Stimulated activated CD8-positive, alpha-beta memory T cell treated with anti-CD3 and anti-CD28 coated beads, Interleukin-12 subunit alpha, Interleukin-12 subunit beta, amount 100 ng/mL, for 24 hours (primary cell): ENCODE data around the gene ADGRG3.

ENCODE experiments used
- DNase-seq: peaks from one replicate; pipeline ENCODE4 v3.0.0-alpha.2; 2020; ENCODE audit errors: extremely low read depth

Gene ADGRG3

DNA sequence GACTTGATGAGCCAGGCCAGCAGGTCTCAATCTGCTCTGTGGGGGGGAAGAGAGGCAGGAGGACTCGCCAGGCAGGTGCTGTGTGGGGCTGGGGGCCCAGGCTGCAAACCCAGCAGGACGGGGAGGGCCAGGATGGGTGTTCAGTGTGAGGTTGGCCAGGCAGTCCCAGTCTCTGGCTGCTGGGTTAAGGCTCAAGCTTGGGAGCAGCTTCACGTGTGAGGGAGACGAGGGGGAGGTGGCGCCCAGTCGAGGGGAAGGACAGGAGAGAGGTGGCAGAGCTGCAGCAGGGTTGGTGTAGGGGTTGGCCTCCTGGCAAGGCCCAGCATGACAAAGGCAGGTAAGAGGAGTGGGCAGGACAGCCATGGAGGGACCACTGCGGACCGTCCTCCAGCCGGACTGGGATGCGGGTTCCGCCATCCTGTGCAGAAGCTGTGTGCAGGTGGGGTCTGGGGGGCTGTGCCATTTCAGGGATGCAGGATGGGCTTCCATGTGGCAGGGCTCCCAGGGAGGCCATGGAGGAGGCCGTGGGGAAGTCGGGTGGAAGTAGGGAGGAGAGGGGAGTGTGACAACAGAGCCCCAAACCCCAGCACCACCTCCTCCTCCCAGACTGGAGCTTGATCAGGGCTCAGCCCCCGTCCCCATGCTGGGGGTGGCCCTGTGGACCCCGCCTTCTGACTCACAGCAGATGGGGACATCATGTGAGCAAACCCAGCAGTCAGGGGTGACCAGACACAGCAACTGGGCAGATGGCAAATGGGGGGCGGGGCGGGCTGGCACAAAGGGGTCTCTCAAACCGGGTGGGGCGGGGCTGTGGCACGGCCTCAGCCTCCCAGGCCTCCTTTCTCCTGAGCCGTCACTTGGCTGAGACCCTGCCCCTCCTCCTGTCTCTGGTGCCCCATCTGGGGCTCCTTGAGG lies 36.9 kb upstream of the ADGRG3 start:
- no peak for DNase-seq

DNA sequence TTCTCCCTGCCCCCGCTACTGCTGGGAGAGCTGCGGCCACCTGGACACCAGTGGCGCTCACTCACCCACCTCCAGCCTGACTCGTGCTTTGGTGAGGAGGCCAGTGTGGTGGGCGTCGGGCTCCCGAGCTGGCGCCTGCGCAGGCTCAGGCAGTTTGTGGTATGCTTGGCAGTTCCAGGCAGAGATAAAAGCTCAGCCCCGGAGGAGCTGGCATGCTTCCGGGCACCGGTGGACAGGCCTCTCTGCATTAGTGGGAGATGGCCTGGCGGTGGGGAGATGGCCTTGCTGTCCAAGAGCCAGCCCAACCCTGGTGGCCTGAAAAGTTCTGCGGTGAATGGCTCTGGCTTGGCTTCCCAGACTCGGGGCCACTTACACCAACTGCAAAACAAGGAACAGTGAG lies 35.5 kb upstream of the ADGRG3 start:
- DNase-seq, result no peak

DNA sequence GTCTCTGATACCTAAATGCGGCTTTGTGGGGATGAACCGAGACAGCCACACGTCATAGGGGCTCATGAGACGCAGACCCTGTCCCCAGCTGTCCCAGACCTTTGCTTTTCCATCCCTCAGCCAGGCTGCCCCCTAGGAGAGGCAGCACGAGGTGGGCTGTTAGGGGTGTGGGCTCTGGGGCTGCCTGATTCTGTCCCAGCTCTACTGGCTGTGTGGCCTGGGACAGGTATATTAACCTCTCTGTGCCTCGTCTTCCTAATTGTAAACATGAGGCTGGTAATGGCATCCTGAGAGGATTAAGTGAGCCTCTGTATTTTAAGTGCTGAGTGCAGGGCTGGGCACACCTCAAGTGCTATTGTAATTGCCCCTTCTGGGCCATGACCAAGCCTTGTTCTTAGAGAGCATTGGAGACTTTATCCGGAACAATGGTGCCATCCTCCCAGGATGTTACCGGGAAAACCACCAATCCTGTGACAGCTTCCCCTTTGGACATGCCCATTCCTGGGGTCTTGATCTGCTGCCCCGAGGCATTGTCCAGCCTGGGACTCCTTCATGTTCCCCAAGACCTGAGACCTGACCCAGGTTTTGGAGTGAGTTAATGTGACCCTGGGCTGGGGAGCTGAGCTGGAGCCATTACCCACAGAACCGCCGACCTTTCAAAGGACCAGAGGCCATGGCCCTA lies 34.6 kb upstream of the ADGRG3 start:
- no peak for DNase-seq

DNA sequence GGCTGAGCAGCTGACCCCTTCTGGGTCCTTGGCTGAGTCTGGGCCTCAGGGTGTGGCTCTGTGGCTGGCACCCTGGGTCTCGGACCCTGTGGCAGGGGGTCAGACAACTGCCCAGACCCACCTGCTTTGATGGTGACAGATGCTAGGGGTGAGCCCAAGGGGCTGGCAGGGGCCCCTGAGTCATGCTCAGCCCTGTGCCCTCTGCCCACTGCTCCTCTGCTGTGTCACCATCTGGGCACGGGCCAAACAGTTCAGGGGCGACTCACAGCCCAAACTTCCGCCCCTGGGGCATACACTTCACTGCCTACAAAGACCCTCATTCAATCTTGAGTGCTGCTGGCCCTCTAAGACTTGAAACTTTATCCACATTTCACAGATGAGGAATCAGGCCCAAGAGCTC lies 33.9 kb upstream of the ADGRG3 start:
- no peak for DNase-seq

DNA sequence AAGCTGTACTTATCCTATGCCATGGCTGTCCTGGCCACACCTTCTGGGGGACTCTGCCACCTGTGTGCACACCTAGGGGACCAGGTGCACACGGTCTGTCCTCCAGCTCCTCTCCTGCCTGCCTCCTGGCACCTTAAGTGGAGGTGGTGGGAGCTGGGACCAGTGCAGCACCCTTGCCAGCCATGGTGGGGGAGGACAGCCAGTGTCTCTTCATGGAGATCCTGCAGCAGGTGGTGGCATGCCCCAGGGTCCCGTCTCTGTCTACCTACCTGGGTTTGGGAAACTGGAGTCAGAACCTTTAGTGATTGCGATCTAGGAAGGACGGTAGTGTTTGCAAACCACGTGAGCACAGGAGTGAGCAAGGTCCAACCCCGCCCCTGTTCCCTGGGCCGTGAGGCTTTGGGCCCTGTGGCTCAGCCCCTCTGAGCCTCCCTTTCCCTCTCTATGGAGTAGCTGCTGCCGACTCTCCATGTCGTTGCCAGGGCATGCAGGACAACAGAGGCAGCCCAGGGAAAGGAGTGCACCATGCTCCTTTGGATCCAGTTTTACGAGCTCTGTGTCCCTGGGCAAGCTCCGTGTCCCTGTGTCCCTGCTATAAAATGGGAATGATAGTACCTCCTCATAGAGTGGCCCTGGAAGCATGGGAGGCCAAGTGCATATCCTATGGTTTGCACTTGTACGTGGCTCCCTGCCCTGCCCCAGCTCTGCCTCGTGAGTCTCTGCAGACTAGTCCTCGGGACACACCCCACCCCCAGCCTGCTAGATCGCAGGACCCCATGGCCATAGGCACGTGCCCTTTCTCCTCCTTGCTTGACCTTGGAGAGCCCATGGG lies 32.6 kb upstream of the ADGRG3 start:
- DNase-seq, result no peak

DNA sequence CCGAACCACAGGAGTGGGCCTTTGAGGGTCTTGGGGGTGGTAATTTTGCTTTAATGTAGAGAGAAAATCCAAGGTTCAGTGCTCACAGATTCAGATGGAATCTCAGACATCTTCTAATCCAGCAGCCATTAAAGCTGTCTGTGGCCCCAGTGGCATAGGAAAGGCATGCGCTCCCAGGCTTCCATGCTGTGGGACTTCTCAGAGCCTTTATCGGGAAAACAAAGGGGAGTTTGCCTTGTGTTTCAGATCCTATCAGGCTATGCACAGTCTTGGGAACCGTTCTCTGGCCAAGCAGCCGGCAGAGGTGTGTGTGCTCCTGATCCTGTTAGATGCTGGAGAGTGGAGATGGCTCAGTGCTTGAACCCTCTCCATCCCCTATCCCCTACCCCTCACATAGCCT lies 31.9 kb upstream of the ADGRG3 start:
- DNase-seq, result no peak

DNA sequence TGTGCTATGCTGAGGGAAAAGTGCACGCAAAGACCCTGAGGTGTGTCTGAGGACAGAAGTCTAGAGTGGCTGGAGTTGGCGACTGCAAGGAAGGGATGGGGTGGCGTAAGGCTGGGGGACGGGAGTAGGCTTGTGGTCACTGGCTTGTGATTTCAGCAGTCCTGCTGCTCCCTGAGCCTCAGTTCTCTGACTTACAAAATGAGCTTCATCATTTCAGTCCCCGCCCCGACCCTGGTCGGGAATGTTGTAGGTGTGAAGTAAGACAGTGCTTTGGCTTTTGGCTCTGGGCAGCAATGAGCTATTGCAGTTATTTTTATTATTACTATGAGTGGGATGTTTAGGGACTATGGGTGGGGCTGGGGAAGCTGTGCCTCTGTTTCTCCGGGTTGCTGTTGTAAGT lies 31.1 kb upstream of the ADGRG3 start:
- no peak for DNase-seq

DNA sequence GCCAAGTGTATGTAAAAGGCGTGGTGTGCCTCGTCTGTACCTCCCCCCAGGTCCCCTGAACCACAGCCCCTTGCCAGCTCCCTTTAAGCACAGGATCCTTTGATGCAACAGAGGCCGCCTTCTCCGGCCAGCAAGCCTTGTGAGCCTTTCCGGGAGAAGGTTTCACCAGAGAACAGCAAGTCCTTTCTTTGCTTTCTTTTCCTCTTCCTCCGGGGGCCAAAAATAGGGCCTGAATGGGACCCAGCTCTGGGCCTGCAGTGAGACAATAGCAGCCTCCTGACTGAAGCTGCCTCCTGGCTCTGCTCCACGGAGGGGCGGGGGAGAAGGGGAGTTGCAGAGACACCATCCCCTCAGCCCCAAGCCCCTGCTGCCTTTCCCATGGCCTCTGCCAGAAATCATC lies 30.7 kb upstream of the ADGRG3 start:
- no peak for DNase-seq

DNA sequence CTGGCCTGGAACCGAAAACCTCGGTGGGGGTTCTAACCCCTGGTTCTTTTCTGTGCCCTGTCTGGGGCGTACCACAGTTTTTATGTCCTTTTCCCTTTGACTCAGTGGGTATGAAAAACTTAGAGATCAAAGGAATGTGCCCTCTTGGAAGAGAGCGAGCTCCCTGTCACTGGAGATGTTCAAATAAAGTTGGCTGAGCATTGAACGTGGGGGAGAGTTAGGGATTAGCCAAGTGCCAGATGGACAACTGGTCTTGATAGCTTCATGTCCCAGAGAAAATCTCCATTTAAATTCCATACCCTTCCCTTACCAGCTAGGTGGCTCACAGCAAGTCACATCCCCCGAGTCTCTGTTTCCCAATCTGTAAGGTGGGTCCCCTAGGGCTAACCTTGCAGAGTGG lies 30.1 kb upstream of the ADGRG3 start:
- DNase-seq, result no peak

DNA sequence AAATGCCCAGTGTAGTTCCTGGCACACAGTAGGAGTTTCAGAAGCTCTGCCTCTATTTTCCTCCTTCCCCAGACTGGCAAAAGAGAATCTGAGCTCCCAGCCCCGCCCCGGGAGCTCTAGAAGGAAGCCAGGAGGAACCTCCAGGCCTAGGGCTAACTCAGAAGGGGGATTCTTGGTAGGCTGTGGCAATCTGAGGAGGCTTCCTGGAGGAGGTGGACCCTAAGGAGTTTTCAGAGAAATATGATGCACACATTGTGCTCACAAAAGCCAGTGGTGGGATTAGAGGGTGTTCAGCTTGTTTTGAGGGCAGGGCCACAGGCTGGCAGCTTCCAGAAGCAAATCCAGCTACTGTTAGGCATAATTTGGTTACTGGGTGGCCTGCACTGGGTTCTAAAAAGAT lies 29.7 kb upstream of the ADGRG3 start:
- no peak for DNase-seq

DNA sequence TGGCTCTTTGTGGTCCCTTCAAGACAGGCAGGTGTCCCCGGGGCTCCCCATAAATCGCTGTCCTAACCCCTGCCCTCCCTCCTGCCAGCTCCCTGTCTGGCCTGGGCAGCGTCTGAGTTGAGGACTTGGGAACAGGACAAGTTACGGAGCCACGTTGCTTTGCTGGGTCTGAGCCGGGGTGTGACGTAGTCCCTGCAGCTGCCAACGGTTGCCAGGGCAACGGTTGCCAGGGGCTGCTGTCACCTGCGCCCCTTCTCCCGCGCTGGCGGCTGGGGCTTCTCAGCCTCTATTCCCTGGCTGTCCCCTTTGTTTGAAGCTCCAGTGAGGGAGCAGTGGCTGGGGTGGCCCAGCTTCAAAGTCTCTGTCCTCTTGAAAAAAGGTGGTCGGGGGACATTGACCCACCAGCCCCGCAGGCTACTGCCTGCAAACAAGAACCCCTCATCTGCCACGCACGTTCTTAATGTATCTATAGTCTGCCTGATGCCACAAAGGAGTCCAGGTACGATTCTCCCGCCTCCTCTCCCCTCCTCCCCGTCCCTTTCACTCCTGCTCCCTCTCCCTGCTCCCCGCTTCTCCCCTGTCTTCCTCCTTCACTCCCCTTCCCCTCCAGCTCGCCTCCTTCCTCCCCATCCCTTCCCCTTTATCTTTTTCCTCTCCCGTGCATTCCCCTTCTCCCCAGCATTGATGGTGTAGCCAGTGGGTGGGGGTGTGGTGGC lies 28.8 kb upstream of the ADGRG3 start:
- DNase-seq, result no peak

DNA sequence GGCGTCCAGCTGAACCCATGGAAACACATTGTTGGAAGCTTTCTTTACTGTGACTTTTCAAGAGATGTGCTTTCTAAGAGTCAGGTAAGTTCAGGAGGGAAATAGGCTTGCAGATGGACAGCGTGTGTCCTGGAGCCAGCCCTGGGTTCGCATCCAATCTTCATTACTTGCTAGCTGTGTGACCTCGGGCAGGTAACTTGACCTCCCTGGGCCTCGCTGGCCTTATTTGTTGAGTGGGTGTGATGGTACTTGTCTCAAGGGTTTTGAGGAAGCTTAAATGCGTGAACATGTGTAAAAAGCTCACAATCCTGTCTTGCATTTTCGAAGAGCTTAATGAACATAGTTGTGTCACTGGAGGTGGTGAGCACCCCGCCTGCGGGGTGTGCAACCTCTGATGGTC lies 27.9 kb upstream of the ADGRG3 start:
- no peak for DNase-seq

DNA sequence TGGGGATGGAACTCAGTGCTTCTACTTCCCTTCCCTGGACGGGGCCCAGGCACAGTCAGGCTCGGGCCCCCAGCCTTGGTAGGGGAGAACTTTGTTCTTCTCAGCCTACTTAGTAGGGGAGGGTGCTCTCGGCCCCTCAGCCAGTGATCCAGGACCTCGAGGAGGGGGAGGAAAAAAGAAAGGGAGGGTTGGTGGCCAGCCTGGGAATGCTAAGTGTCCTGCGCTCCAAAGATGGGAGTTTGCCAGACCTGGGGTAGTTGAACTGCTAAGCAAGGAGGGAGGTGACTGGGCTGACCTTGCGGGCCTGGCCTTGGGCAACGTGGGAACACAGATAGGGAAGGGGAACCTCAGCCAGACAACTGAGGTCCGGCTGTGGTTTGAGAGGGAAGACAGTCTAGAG lies 27.5 kb upstream of the ADGRG3 start:
- DNase-seq, result no peak

DNA sequence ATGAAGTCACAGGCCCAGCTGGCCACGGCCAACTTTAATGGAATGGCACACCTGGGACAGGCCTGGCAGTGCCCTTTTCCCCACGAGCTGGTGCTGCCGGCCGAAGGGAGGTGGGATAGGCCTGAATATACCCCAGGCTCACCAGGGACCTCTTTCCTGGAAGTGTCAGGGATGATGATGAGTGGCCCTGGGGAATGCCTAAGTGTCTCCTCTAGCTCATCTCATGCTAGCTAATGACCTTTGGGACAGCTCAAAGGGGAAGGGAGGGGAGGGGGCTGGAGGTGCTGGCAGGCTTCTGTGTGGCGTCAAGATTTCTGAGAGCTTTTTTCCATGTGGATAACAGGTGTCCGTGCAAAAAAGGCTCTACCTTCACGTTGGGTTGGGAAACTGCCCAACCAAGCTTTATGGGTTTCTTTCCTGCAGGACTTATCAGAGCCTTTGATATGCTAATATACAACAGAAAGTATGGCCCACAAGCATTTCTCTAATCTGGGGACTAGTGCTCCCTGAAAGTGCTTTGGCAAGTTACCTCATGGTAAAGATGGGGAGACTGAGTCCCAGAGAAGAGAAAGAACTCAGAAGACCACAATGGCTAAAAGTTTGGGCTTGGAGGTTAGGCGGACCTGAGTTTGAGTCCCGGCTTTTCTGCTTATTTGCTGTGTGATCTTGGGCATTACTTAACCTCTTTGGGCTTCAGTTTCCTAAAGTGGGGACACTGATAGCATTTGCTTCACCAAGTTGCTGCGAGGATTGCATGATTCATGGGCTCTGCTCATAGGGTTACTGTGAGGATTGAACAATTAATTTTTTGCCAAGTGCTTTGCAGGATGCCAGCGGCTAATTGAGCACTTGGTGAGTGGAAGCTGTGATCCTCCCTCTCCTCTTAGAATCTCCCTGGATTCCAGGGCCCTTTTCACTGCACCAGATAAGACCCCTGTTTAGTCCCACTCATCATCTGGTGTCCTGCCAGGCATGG lies 25.7 kb upstream of the ADGRG3 start:
- DNase-seq, result no peak

DNA sequence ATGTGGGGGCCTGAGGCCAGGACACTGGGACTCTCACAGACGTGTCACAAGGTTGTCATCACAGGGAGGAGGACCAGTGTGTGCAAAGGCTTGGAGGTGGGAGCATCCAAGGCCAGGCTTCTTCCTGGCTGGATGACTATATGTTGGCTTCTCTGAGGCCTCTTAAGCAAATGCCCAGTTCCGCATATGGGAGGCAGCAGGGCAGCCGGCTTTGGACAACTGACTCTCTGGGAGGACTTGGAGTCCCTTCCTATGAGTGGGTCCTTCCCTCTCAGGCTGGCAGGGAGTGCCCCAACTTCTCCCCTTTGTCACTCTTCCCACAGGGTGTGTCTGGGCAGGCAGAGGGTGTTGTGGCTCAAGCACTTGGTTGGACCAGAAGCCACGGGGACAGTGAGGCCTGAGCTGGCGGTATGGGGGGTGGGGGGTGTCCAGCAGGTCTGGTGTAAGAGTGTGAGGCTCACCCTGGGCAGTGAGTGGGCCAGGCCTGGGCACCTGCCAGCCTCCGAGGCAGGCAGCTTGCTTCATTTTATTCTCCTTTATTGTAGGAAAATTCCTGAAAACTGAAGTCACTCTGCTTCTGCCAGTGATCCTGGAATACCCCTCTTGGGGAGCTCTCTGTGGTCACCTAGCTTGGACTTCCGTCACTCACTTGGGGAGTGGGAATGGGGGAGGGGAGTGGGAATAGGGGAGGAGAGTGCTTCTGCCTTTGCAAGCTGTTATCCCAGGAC lies 24.8 kb upstream of the ADGRG3 start:
- DNase-seq, result no peak

DNA sequence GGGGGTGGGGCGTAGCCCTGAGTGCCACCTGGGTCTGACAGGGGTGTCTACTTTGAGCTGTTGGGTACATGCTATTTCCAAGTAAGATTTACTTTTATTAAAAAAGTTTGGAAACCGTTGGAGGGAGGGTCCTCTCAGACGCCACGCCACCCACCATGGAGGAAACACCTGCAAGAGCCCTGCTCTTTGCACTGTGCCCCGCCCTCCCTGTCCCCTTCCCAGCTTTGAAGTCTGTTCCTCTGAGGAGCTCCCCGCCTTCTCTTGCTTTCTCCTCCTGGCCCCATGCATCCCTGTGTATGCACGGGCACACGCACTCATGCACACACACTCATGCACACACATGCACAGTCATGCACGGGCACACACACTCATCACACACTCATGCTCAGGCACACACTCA lies 24.2 kb upstream of the ADGRG3 start:
- no peak for DNase-seq

DNA sequence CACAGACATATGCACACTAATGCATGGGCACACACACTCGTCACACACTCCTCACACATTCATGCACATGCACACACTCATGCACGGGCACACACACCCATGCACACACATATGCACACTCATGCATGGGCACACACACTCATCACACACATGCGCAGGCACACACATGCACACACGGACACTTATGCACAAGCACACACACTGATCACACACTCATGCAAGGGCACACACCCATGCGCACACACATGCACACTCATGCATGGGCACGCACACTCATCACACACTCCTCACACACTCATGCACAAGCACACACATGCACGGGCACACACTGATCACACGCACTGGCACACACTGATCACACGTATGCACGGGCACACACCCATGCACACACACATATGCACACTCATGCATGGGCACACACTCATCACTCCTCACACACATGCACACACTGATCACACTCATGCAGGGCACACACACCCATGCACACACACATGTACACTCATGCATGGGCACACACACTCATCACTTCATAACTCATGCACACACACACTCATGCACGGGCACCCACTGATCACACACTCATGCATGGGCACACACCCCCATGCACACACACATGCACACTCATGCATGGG lies 23.6 kb upstream of the ADGRG3 start:
- DNase-seq, result no peak

DNA sequence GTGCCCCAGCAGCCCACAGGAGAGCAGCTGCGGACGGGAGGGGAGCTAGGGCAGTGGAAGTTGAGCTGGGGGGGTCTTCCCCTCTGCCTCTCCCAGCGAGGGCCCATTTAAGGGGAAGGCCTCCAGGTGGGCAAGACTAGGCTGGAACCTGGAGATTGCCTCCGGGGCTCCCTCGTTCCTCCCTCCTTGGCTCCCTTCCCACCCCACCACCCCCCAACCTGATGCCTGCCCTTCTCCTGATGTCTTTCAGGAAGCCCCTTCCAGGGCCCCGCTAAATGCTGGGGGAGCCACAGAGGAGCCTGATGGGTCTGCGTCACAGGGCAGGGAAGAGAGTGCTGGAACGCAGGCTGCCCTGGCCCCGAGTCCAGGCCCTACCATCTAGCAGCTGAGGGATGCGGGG lies 22.9 kb upstream of the ADGRG3 start:
- no peak for DNase-seq

DNA sequence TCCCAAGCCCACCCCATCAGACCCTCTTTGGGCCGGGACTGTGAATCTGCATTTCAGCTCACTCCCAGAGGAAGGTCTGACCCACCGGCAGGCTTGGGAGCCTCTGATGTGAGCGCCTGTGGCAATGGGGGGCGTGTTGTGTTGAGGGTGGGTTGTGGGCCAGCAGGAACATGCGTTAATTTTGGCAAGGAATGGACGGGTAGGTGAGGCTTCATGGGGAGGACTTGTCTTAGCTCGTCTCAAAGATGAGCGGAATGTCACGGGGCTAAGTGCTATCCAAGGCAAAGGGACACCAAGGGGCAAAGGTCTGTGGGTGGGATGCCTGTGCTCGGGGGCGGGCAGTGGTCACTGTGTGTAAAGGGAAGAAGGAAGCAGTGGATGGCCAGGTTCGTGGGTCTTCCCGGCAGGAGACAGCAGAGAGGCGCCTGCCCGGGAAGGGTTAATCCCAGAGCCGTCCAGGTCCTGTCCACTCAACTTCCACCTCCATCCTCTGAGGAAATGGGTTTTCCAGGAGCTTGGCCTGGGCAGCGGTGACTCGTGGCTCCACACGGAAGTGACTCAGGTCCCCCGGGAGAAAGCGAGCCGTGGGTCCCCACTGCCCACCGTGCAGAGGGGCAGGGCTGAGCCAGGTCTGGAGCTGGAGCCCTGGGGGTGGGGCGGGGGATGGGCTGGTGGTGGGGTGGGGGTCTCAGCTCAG lies 22.3 kb upstream of the ADGRG3 start:
- no peak for DNase-seq
